Mesenchymal stem cell (in vitro differentiated cells and primary cell): Measurements from ENCODE around the gene DISC1.

Experiments used
- DNase-seq: peaks from one replicate; pipeline ENCODE4 v3.0.0-alpha.2; 2013
- H2AFZ ChIP-seq: one replicate; pipeline ENCODE4 v1.6.1; 2013; ENCODE audit warnings: low read depth, mild to moderate bottlenecking, control low read depth, inconsistent platforms, low read length, moderate library complexity
- H2AK5ac ChIP-seq: 2 replicates; pipeline ENCODE4 v1.6.1; 2013; ENCODE audit warnings: low read length, moderate library complexity, mild to moderate bottlenecking, inconsistent platforms; ENCODE audit not compliant: severe bottlenecking
- H2BK120ac ChIP-seq: one replicate; pipeline ENCODE4 v1.6.1; 2013; ENCODE audit warnings: low read depth, mild to moderate bottlenecking, inconsistent platforms, low read length, moderate library complexity
- H2BK12ac ChIP-seq, 2 experiments: one replicate each; pipeline ENCODE4 v1.6.1; 2013; ENCODE audit warnings: inconsistent platforms in 2 of 2, low read length in 2 of 2, mild to moderate bottlenecking in 2 of 2, moderate library complexity in 2 of 2, control low read depth in 1 of 2
- H2BK15ac ChIP-seq: one replicate; pipeline ENCODE4 v1.6.1; 2013; ENCODE audit warnings: mild to moderate bottlenecking, low read depth, inconsistent platforms; ENCODE audit not compliant: poor library complexity, severe bottlenecking
- H2BK5ac ChIP-seq: 2 replicates; pipeline ENCODE4 v1.6.1; 2013; ENCODE audit warnings: low read depth, mild to moderate bottlenecking, low read length, control low read depth, inconsistent platforms; ENCODE audit not compliant: poor library complexity, severe bottlenecking
- H3K14ac ChIP-seq, 2 experiments: one replicate each; pipeline ENCODE4 v1.6.1; 2013; ENCODE audit warnings: inconsistent platforms in 2 of 2, low read length in 2 of 2, control low read depth in 1 of 2, mild to moderate bottlenecking in 1 of 2, moderate library complexity in 1 of 2
- H3K18ac ChIP-seq, 2 experiments: one replicate each; pipeline ENCODE4 v1.6.1; 2013; ENCODE audit warnings: inconsistent platforms in 2 of 2, low read length in 2 of 2, control low read depth in 1 of 2, low read depth in 1 of 2, mild to moderate bottlenecking in 1 of 2
- H3K23ac ChIP-seq, 2 experiments: one replicate each; pipeline ENCODE4 v1.6.1; 2013; ENCODE audit warnings: inconsistent platforms in 2 of 2, low read length in 2 of 2, mild to moderate bottlenecking in 2 of 2, moderate library complexity in 2 of 2, control low read depth in 1 of 2
- H3K27ac ChIP-seq: 2 replicates; pipeline ENCODE4 v1.5.1; 2013; ENCODE audit warnings: mild to moderate bottlenecking, moderate library complexity, low read length, control low read depth, inconsistent platforms; ENCODE audit not compliant: poor library complexity, severe bottlenecking
- H3K27me3 ChIP-seq, 2 experiments: 2 replicates each; pipeline versions ENCODE4 v1.6.1 to v1.7.0; 2013; ENCODE audit warnings: low read length in 2 of 2, mild to moderate bottlenecking in 2 of 2, moderate library complexity in 2 of 2, control low read depth in 1 of 2, inconsistent platforms in 1 of 2; ENCODE audit not compliant: control insufficient read depth in 1 of 2, insufficient read depth in 1 of 2
- H3K36me3 ChIP-seq, 2 experiments: 2 replicates each; pipeline versions ENCODE4 v1.6.1 to v1.7.0; 2013; ENCODE audit warnings: low read length in 2 of 2, control low read depth in 1 of 2, inconsistent platforms in 1 of 2, low read depth in 1 of 2, mild to moderate bottlenecking in 1 of 2; ENCODE audit not compliant: insufficient read depth in 2 of 2, control insufficient read depth in 1 of 2
- H3K4ac ChIP-seq, 2 experiments: one replicate each; pipeline ENCODE4 v1.6.1; 2013; ENCODE audit warnings: inconsistent platforms in 2 of 2, low read length in 2 of 2, mild to moderate bottlenecking in 2 of 2, moderate library complexity in 2 of 2, control low read depth in 1 of 2, low read depth in 1 of 2
- H3K4me1 ChIP-seq: 2 replicates; pipeline ENCODE4 v1.6.1; 2013; ENCODE audit warnings: low read depth, low read length, control low read depth; ENCODE audit not compliant: control insufficient read depth, insufficient read depth
- H3K4me2 ChIP-seq: 2 replicates; pipeline ENCODE4 v1.6.1; 2013; ENCODE audit warnings: low read length, mild to moderate bottlenecking, inconsistent platforms; ENCODE audit not compliant: poor library complexity, severe bottlenecking
- H3K4me3 ChIP-seq, 2 experiments: 2 replicates each; pipeline versions ENCODE4 v1.5.1 to v1.7.0; 2013; ENCODE audit warnings: low read length in 2 of 2, mild to moderate bottlenecking in 2 of 2, control low read depth in 1 of 2, low read depth in 1 of 2; ENCODE audit not compliant: insufficient read depth in 1 of 2
- H3K79me1 ChIP-seq: replicated peaks from 2 replicates; pipeline ENCODE4 v1.6.1; 2013; ENCODE audit warnings: mild to moderate bottlenecking, control low read depth, low read length, inconsistent platforms; ENCODE audit not compliant: poor library complexity, severe bottlenecking
- H3K9ac ChIP-seq: 2 replicates; pipeline ENCODE4 v1.7.0; 2013; ENCODE audit warnings: mild to moderate bottlenecking, low read length, moderate library complexity
- H3K9me3 ChIP-seq: 2 replicates; pipeline ENCODE4 v1.7.0; 2013; ENCODE audit warnings: mild to moderate bottlenecking, low read length; ENCODE audit not compliant: control insufficient read depth
- H4K8ac ChIP-seq: one replicate; pipeline ENCODE4 v1.6.1; 2013; ENCODE audit warnings: inconsistent platforms, mild to moderate bottlenecking, low read length, moderate library complexity
- H4K91ac ChIP-seq: one replicate; pipeline ENCODE4 v1.6.1; 2013; ENCODE audit warnings: mild to moderate bottlenecking, low read length, inconsistent platforms
- WGBS: methylation state at CpG from one replicate; pipeline ENCODE4 v1.1.7; 2013; ENCODE audit warnings: mixed read lengths; 5-methylcytosine and 5-hydroxymethylcytosine counted together

DISC1 gene

GRCh38 chr1:232049335-232049734, 422.7 kb downstream of the DISC1 start:
- no peaks in the 10 kb centered on the region for H3K36me3 ChIP-seq
- WGBS: 92% methylated on average over 4 of the region's 4 CpGs
- H2BK12ac ChIP-seq: no peak overlapping the region
- H3K4me2 ChIP-seq: no peak overlapping the region
- H4K91ac ChIP-seq: no peak overlapping the region
- no peaks in the 10 kb centered on the region for H3K4me1 ChIP-seq
- H2BK120ac ChIP-seq: no peak overlapping the region
- H4K8ac ChIP-seq: no peak overlapping the region
- H3K18ac ChIP-seq: no peak overlapping the region
- no peak overlapping the region for H3K4me3 ChIP-seq
- no peak overlapping the region for H3K4ac ChIP-seq
- H2BK15ac ChIP-seq: no peak overlapping the region
- H3K27ac ChIP-seq: no peak overlapping the region
- H3K79me1 ChIP-seq: no peaks in the 10 kb centered on the region
- no peak overlapping the region for H2AK5ac ChIP-seq
- H3K23ac ChIP-seq: no peak overlapping the region
- no peaks in the 10 kb centered on the region for H3K9me3 ChIP-seq
- H2BK5ac ChIP-seq: no peak overlapping the region
- H2AFZ ChIP-seq: no peak overlapping the region
- no peak overlapping the region for H3K14ac ChIP-seq
- no peak overlapping the region for H3K9ac ChIP-seq
- no peak for DNase-seq
- H3K27me3 ChIP-seq: no peaks in the 10 kb centered on the region

- no peak overlapping the region for H3K4me2 ChIP-seq
- no peak overlapping the region for H3K18ac ChIP-seq
- 48% methylated on average over 8 of the region's 10 CpGs for WGBS
- H3K9ac ChIP-seq: no peak overlapping the region
- no peak overlapping the region for H2BK12ac ChIP-seq
- no peak overlapping the region for H2BK5ac ChIP-seq
- no peak overlapping the region for H3K27ac ChIP-seq
- no peak overlapping the region for H2AK5ac ChIP-seq
- H4K91ac ChIP-seq: no peak overlapping the region
- no peak for DNase-seq
- H3K79me1 ChIP-seq: no peaks in the 10 kb centered on the region
- H3K23ac ChIP-seq: no peak overlapping the region
- no peaks in the 10 kb centered on the region for H3K27me3 ChIP-seq
- H3K4me3 ChIP-seq: no peak overlapping the region
- no peak overlapping the region for H2AFZ ChIP-seq
- no peaks in the 10 kb centered on the region for H3K36me3 ChIP-seq
- no peak overlapping the region for H2BK120ac ChIP-seq
- H4K8ac ChIP-seq: peak overlapping the region; percentile 42
- no peaks in the 10 kb centered on the region for H3K4me1 ChIP-seq
- H3K14ac ChIP-seq: no peak overlapping the region
- H3K9me3 ChIP-seq: no peaks in the 10 kb centered on the region
- peak overlapping the region; percentile 44 for H2BK15ac ChIP-seq
- H3K4ac ChIP-seq: no peak overlapping the region
Observed at GRCh38 chr1:232057217-232057895, 430.8 kb downstream of the DISC1 start.

- H2BK15ac ChIP-seq: no peak overlapping the region
Observed at GRCh38 chr1:232057896-232058274, 431.3 kb downstream of the DISC1 start.

GRCh38 chr1:232059726-232060374, 433.3 kb downstream of the DISC1 start:
- Histone ChIP-seq H3K9me3 (no peaks in the 10 kb centered on the region), H3K23ac (no peak overlapping the region), H3K79me1 (no peaks in the 10 kb centered on the region), H3K4ac (no peak overlapping the region), H3K4me3 (no peak overlapping the region), H2AFZ (no peak overlapping the region), H3K9ac (no peak overlapping the region), H3K36me3 (no peaks in the 10 kb centered on the region), H3K14ac (no peak overlapping the region), H4K8ac (no peak overlapping the region), H3K4me1 (no peaks in the 10 kb centered on the region), H2BK120ac (no peak overlapping the region), H3K27me3 (no peaks in the 10 kb centered on the region), H2BK12ac (no peak overlapping the region), H3K27ac (no peak overlapping the region), H3K18ac (no peak overlapping the region), H2BK15ac (no peak overlapping the region), H3K4me2 (no peak overlapping the region), H2AK5ac (no peak overlapping the region), H4K91ac (no peak overlapping the region), H2BK5ac (no peak overlapping the region)
- 85% methylated on average over 8 of the region's 8 CpGs for WGBS
- no peak for DNase-seq

More at GRCh38 chr1:232057896-232058274, 431.3 kb downstream of the DISC1 start:
- H3K4me2 ChIP-seq: no peak overlapping the region
- no peak overlapping the region for H3K23ac ChIP-seq
- no peaks in the 10 kb centered on the region for H3K9me3 ChIP-seq
- H3K4me1 ChIP-seq: no peaks in the 10 kb centered on the region
- no peak overlapping the region for H2BK120ac ChIP-seq
- H2BK12ac ChIP-seq: no peak overlapping the region
- H2AK5ac ChIP-seq: no peak overlapping the region
- no peaks in the 10 kb centered on the region for H3K27me3 ChIP-seq
- H3K4me3 ChIP-seq: no peak overlapping the region
- H3K9ac ChIP-seq: no peak overlapping the region
- no peaks in the 10 kb centered on the region for H3K36me3 ChIP-seq
- H3K18ac ChIP-seq: no peak overlapping the region
- 88% methylated on average over 1 of the region's 1 CpG for WGBS
- H3K4ac ChIP-seq: no peak overlapping the region
- H2AFZ ChIP-seq: no peak overlapping the region
- no peak overlapping the region for H4K8ac ChIP-seq
- H3K27ac ChIP-seq: no peak overlapping the region
- H3K14ac ChIP-seq: no peak overlapping the region
- no peak for DNase-seq
- no peaks in the 10 kb centered on the region for H3K79me1 ChIP-seq
- H2BK5ac ChIP-seq: no peak overlapping the region
- H4K91ac ChIP-seq: no peak overlapping the region
